Endothelial cell of umbilical vein (primary cell): ENCODE measurements around the gene YIPF1.

Source experiments
- EZH2 ChIP-seq: IDR thresholded peaks from 2 replicates; pipeline ENCODE4 v1.6.1; 2012; ENCODE audit warnings: borderline replicate concordance, low read depth, mild to moderate bottlenecking, moderate library complexity, low read length, inconsistent platforms; ENCODE audit not compliant: severe bottlenecking
- FOS ChIP-seq: IDR thresholded peaks from 2 replicates; pipeline ENCODE4 v1.6.1; 2011; ENCODE audit warnings: mild to moderate bottlenecking, low read length, moderate library complexity, borderline replicate concordance; ENCODE audit not compliant: insufficient read depth
- GATA2 ChIP-seq: IDR thresholded peaks from 2 replicates; pipeline ENCODE4 v1.7.0; 2011; ENCODE audit warnings: low read depth, mild to moderate bottlenecking, moderate library complexity, mixed read lengths, low read length; ENCODE audit not compliant: insufficient read length, insufficient read depth
- JUN ChIP-seq: IDR thresholded peaks from 2 replicates; pipeline ENCODE4 v1.6.1; 2011; ENCODE audit warnings: borderline replicate concordance, low read depth; ENCODE audit not compliant: insufficient read length, insufficient read depth
- MYC ChIP-seq: IDR thresholded peaks from one replicate; pipeline ENCODE4 v1.6.1; 2011; ENCODE audit warnings: mild to moderate bottlenecking, low read depth, low read length
- POLR2A ChIP-seq: IDR thresholded peaks from 2 replicates; pipeline ENCODE4 v1.6.1; 2012; ENCODE audit warnings: low read depth, mild to moderate bottlenecking, control low read depth, low read length
- POLR2AphosphoS5 ChIP-seq: IDR thresholded peaks from 2 replicates; pipeline ENCODE4 v1.6.1; 2012; ENCODE audit warnings: low read depth, mild to moderate bottlenecking, control low read depth, low read length, moderate library complexity; ENCODE audit not compliant: insufficient read depth
- TF ChIP-seq, protein P1 (sequence below), 2 donors: IDR thresholded peaks; 1 replicate in 1 of 2; 2 replicates in 1 of 2; pipeline ENCODE4 v1.5.1; 2011; ENCODE audit warnings: low read length in 2 of 2, mild to moderate bottlenecking in 2 of 2, moderate library complexity in 2 of 2, control low read depth in 1 of 2, inconsistent platforms in 1 of 2, low read depth in 1 of 2; ENCODE audit not compliant: insufficient read depth in 1 of 2; ENCODE audit errors: extremely low read depth in 1 of 2
- TF ChIP-seq, protein P2 (sequence below): IDR thresholded peaks from 2 replicates; pipeline ENCODE4 v1.6.1; 2011; ENCODE audit not compliant: insufficient read depth, insufficient read length

- TF ChIP-seq, protein P1, sequence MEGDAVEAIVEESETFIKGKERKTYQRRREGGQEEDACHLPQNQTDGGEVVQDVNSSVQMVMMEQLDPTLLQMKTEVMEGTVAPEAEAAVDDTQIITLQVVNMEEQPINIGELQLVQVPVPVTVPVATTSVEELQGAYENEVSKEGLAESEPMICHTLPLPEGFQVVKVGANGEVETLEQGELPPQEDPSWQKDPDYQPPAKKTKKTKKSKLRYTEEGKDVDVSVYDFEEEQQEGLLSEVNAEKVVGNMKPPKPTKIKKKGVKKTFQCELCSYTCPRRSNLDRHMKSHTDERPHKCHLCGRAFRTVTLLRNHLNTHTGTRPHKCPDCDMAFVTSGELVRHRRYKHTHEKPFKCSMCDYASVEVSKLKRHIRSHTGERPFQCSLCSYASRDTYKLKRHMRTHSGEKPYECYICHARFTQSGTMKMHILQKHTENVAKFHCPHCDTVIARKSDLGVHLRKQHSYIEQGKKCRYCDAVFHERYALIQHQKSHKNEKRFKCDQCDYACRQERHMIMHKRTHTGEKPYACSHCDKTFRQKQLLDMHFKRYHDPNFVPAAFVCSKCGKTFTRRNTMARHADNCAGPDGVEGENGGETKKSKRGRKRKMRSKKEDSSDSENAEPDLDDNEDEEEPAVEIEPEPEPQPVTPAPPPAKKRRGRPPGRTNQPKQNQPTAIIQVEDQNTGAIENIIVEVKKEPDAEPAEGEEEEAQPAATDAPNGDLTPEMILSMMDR (IDR thresholded peaks at IDR 0.05; ENCODE audit: extremely low read depth in 1 of 2, insufficient read depth in 1 of 2, low read depth in 1 of 2, low read length in 2 of 2): no peak
- TF ChIP-seq EZH2 (no peak), POLR2A (no peak), JUN (no peak), POLR2AphosphoS5 (no peak), GATA2 (no peak), FOS (no peak), MYC (no peak)
- TF ChIP-seq, protein P2, sequence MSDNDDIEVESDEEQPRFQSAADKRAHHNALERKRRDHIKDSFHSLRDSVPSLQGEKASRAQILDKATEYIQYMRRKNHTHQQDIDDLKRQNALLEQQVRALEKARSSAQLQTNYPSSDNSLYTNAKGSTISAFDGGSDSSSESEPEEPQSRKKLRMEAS: no peak
These were observed 2.1 kb upstream of the YIPF1 start for GRCh38 chr1:53891678-53892077.
